ENCODE data around the gene GJA9. TPM values are rescaled to one million over a fixed set of nuclear protein-coding genes. Genes with fewer than 3 reads are reported as not detected.

GJA9 gene
- polyA plus RNA-seq, 1 donor from 2014 or later = not detected

GRCh38 chr1:38829368-38829767 is 52.0 kb downstream of the GJA9 start:
- H3K4me1 Mint-ChIP-seq = no peaks in the 10 kb centered on the region
- no peak overlapping the region for H3K27ac Mint-ChIP-seq
- H3K36me3 Mint-ChIP-seq = peaks cover 2% of the 10 kb centered on the region
- H3K4me3 Mint-ChIP-seq = no peak overlapping the region
- peaks cover 16% of the 10 kb centered on the region for H3K27me3 Mint-ChIP-seq
- no peaks in the 10 kb centered on the region for H3K9me3 Mint-ChIP-seq

GRCh38 chr1:38827318-38827717 is 54.1 kb downstream of the GJA9 start:
- Mint-ChIP-seq H3K4me3 (no peak overlapping the region), H3K27ac (no peak overlapping the region), H3K27me3 (peaks cover 17% of the 10 kb centered on the region), H3K4me1 (no peaks in the 10 kb centered on the region), H3K36me3 (peaks cover 2% of the 10 kb centered on the region), H3K9me3 (no peaks in the 10 kb centered on the region)

GRCh38 chr1:38826886-38827285 is 54.5 kb downstream of the GJA9 start:
- Mint-ChIP-seq H3K27me3 (peaks cover 20% of the 10 kb centered on the region), H3K4me1 (no peaks in the 10 kb centered on the region), H3K4me3 (no peak overlapping the region), H3K9me3 (no peaks in the 10 kb centered on the region), H3K36me3 (peaks cover 2% of the 10 kb centered on the region), H3K27ac (no peak overlapping the region)

- H3K4me1 Mint-ChIP-seq = no peaks in the 10 kb centered on the region
- H3K27me3 Mint-ChIP-seq = peaks cover 23% of the 10 kb centered on the region
- no peak overlapping the region for H3K27ac Mint-ChIP-seq
- no peaks in the 10 kb centered on the region for H3K9me3 Mint-ChIP-seq
- H3K4me3 Mint-ChIP-seq = no peak overlapping the region
- peaks cover 2% of the 10 kb centered on the region for H3K36me3 Mint-ChIP-seq
Measured at GRCh38 chr1:38826262-38826661, 55.1 kb downstream of the GJA9 start.

Other genes with a start within 250 kb of the GJA9 start
- 10.6 TPM for gene RRAGC, start 21.8 kb downstream of the GJA9 start, polyA plus RNA-seq
- gene MYCBP, start 8.2 kb downstream of the GJA9 start, polyA plus RNA-seq = 35.6 TPM
- not detected for gene RHBDL2, start 60.2 kb upstream of the GJA9 start, polyA plus RNA-seq
- 75.8 TPM for gene AKIRIN1, start 109.7 kb upstream of the GJA9 start, polyA plus RNA-seq
- 312 TPM for gene NDUFS5, start 144.8 kb upstream of the GJA9 start, polyA plus RNA-seq